H1 (cell line): ENCODE data around the gene LRG1. TPM values are rescaled to one million over a fixed set of nuclear protein-coding genes. Genes with fewer than 3 reads are reported as not detected.

Source experiments
- BCL11A ChIP-seq, 2 experiments: IDR thresholded peaks; one replicate each; pipeline ENCODE4 v1.6.1; 2011; ENCODE audit warnings: low read depth in 2 of 2, low read length in 2 of 2, mild to moderate bottlenecking in 2 of 2
- CBX5 ChIP-seq: fragments of 300-800, 300-1000 bp; sonication (generic); IDR thresholded peaks from 2 replicates; pipeline ENCODE4 v1.7.1; 2016; ENCODE audit warnings: antibody characterized with exemption, low read length, low read depth
- POLR2AphosphoS5 ChIP-seq: IDR thresholded peaks from 2 replicates; pipeline ENCODE4 v1.6.1; 2011; ENCODE audit warnings: low read depth, low read length
- RBBP5 ChIP-seq: IDR thresholded peaks from 2 replicates; pipeline ENCODE4 v1.7.1; 2012; ENCODE audit warnings: low read depth, mild to moderate bottlenecking, inconsistent platforms, low read length, moderate library complexity, borderline replicate concordance
- RNF2 ChIP-seq: fragments of 200-900, 300-1000 bp; sonication (generic); IDR thresholded peaks from 2 replicates; pipeline ENCODE4 v1.7.1; 2016; ENCODE audit warnings: borderline replicate concordance, low read depth, mild to moderate bottlenecking, antibody characterized with exemption, low read length; ENCODE audit not compliant: poor library complexity, severe bottlenecking; ENCODE audit errors: missing control alignments
- RXRA ChIP-seq: IDR thresholded peaks from 2 replicates; pipeline ENCODE4 v1.6.1; 2011; ENCODE audit warnings: low read depth, mild to moderate bottlenecking, low read length, moderate library complexity; ENCODE audit not compliant: insufficient read depth
- SP1 ChIP-seq: IDR thresholded peaks from 2 replicates; pipeline ENCODE4 v1.6.1; 2011; ENCODE audit warnings: low read depth, low read length
- SP4 ChIP-seq: IDR thresholded peaks from 2 replicates; pipeline ENCODE4 v1.6.1; 2012; ENCODE audit warnings: low read length, inconsistent platforms
- polyA plus RNA-seq, 7 experiments: library from polyadenylated mRNA; depleted of rRNA in 3 of 7; stranded (reverse) in 5 of 7; unstranded in 2 of 7; fragments of >200 nt in 5 of 7; fragments of 200-250 nt in 2 of 7; gene quantifications; 1 replicate in 5 of 7; 2 replicates in 1 of 7; 4 replicates in 1 of 7; pipeline versions ENCODE4 v1.2.1 to v1.2.3, GENCODE V29; 2011 to 2013; ENCODE audit warnings: missing spikeins in 2 of 7, mixed read lengths in 2 of 7
- total RNA-seq: library from RNA; stranded (reverse); fragmentation: NEBNext Ultra II Directional; extraction: Animal tissue kit (Norgen Biotek cat#: 25700); gene quantifications from 2 replicates; pipeline ENCODE4 v1.2.1, GENCODE V29; 2021
- TF ChIP-seq, protein P1 (sequence below): fragments of 300-600 bp; sonication (generic); IDR thresholded peaks from 2 replicates; pipeline ENCODE4 v1.7.1; 2012; ENCODE audit warnings: low read length, moderate library complexity, mild to moderate bottlenecking, inconsistent platforms; ENCODE audit not compliant: insufficient replicate concordance
- TF ChIP-seq, protein P2 (sequence below): IDR thresholded peaks from 2 replicates; pipeline ENCODE4 v1.6.1; 2012; ENCODE audit warnings: inconsistent platforms

LRG1 gene
- total and polyA plus RNA-seq, 2 of the 8 experiments (the other 6 are each of a cell fraction or from before 2014, with no cell fraction given): 0.48 to 0.79 TPM

DNA sequence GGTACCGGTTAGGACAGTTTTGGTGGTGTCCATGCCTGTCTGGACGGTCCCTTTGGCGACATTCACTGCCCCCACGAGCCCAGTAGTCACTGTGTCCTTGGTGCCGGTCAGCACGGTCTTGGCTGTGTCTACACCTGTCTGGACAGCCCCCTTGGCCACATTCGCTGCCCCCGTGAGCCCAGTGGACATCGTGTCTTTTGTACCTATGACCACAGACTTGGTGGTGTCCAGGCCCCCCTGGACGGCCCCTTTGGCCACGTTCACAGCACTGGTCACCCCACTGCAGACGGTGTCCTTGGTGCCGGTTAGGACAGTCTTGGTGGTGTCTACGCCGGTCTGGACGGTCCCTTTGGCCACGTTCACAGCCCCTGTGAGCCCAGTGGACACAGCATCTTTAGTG is 27.8 kb downstream of the LRG1 start (continued):
- TF ChIP-seq, protein P1, sequence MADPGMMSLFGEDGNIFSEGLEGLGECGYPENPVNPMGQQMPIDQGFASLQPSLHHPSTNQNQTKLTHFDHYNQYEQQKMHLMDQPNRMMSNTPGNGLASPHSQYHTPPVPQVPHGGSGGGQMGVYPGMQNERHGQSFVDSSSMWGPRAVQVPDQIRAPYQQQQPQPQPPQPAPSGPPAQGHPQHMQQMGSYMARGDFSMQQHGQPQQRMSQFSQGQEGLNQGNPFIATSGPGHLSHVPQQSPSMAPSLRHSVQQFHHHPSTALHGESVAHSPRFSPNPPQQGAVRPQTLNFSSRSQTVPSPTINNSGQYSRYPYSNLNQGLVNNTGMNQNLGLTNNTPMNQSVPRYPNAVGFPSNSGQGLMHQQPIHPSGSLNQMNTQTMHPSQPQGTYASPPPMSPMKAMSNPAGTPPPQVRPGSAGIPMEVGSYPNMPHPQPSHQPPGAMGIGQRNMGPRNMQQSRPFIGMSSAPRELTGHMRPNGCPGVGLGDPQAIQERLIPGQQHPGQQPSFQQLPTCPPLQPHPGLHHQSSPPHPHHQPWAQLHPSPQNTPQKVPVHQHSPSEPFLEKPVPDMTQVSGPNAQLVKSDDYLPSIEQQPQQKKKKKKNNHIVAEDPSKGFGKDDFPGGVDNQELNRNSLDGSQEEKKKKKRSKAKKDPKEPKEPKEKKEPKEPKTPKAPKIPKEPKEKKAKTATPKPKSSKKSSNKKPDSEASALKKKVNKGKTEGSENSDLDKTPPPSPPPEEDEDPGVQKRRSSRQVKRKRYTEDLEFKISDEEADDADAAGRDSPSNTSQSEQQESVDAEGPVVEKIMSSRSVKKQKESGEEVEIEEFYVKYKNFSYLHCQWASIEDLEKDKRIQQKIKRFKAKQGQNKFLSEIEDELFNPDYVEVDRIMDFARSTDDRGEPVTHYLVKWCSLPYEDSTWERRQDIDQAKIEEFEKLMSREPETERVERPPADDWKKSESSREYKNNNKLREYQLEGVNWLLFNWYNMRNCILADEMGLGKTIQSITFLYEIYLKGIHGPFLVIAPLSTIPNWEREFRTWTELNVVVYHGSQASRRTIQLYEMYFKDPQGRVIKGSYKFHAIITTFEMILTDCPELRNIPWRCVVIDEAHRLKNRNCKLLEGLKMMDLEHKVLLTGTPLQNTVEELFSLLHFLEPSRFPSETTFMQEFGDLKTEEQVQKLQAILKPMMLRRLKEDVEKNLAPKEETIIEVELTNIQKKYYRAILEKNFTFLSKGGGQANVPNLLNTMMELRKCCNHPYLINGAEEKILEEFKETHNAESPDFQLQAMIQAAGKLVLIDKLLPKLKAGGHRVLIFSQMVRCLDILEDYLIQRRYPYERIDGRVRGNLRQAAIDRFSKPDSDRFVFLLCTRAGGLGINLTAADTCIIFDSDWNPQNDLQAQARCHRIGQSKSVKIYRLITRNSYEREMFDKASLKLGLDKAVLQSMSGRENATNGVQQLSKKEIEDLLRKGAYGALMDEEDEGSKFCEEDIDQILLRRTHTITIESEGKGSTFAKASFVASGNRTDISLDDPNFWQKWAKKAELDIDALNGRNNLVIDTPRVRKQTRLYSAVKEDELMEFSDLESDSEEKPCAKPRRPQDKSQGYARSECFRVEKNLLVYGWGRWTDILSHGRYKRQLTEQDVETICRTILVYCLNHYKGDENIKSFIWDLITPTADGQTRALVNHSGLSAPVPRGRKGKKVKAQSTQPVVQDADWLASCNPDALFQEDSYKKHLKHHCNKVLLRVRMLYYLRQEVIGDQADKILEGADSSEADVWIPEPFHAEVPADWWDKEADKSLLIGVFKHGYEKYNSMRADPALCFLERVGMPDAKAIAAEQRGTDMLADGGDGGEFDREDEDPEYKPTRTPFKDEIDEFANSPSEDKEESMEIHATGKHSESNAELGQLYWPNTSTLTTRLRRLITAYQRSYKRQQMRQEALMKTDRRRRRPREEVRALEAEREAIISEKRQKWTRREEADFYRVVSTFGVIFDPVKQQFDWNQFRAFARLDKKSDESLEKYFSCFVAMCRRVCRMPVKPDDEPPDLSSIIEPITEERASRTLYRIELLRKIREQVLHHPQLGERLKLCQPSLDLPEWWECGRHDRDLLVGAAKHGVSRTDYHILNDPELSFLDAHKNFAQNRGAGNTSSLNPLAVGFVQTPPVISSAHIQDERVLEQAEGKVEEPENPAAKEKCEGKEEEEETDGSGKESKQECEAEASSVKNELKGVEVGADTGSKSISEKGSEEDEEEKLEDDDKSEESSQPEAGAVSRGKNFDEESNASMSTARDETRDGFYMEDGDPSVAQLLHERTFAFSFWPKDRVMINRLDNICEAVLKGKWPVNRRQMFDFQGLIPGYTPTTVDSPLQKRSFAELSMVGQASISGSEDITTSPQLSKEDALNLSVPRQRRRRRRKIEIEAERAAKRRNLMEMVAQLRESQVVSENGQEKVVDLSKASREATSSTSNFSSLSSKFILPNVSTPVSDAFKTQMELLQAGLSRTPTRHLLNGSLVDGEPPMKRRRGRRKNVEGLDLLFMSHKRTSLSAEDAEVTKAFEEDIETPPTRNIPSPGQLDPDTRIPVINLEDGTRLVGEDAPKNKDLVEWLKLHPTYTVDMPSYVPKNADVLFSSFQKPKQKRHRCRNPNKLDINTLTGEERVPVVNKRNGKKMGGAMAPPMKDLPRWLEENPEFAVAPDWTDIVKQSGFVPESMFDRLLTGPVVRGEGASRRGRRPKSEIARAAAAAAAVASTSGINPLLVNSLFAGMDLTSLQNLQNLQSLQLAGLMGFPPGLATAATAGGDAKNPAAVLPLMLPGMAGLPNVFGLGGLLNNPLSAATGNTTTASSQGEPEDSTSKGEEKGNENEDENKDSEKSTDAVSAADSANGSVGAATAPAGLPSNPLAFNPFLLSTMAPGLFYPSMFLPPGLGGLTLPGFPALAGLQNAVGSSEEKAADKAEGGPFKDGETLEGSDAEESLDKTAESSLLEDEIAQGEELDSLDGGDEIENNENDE: no peak
- TF ChIP-seq RBBP5 (no peak), SP1 (no peak), RNF2 (no peak), RXRA (no peak), SP4 (no peak), CBX5 (no peak), BCL11A (IDR thresholded peaks at IDR 0.05; ENCODE audit: low read depth in 2 of 2, low read length in 2 of 2) (no peak), POLR2AphosphoS5 (no peak)
- TF ChIP-seq, protein P2, sequence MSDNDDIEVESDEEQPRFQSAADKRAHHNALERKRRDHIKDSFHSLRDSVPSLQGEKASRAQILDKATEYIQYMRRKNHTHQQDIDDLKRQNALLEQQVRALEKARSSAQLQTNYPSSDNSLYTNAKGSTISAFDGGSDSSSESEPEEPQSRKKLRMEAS: no peak
